Gastrocnemius medialis (tissue), 4 donors: ENCODE data around the gene GNGT2. TPM values are rescaled to one million over a fixed set of nuclear protein-coding genes. Genes with fewer than 3 reads are reported as not detected.

Experiments
- ATAC-seq, 2 donors: fragments of 150-250 bp; one replicate each; pipeline ENCODE4 v1.9.1; 2016
- DNase-seq, 2 donors: peaks; one replicate each; pipeline ENCODE4 v3.0.0-alpha.2; 2019
- H3K27ac ChIP-seq, 4 donors: fragments of 200-600 bp; sonication (generic); 1 replicate in 1 of 4; 2 replicates in 3 of 4; pipeline ENCODE4 v1.5.1; 2016 to 2018; ENCODE audit warnings: mild to moderate bottlenecking in 2 of 4, moderate library complexity in 1 of 4
- H3K27me3 ChIP-seq, 3 donors: fragments of 200-600 bp; sonication (generic) in 2 of 3; 1 replicate in 1 of 3; 2 replicates in 2 of 3; pipeline versions ENCODE4 v1.5.1 to v1.6.0; 2016 to 2019; ENCODE audit warnings: mild to moderate bottlenecking in 1 of 3, moderate library complexity in 1 of 3
- H3K36me3 ChIP-seq, 2 donors: fragments of 200-600 bp; sonication (generic) in 1 of 2; one replicate each; pipeline ENCODE4 v1.5.1; 2017 to 2018
- H3K4me1 ChIP-seq, 2 donors: fragments of 200-600 bp; sonication (generic) in 1 of 2; one replicate each; pipeline ENCODE4 v1.5.1; 2016 to 2017; ENCODE audit warnings: mild to moderate bottlenecking in 2 of 2
- H3K4me3 ChIP-seq, 4 donors: fragments of 200-600 bp; sonication (generic) in 3 of 4; 1 replicate in 1 of 4; 2 replicates in 3 of 4; pipeline ENCODE4 v1.5.1; 2016 to 2019; ENCODE audit warnings: mild to moderate bottlenecking in 2 of 4
- H3K9me3 ChIP-seq, 3 donors: fragments of 200-600 bp; sonication (generic) in 2 of 3; 1 replicate in 1 of 3; 2 replicates in 2 of 3; pipeline ENCODE4 v1.5.1; 2016 to 2019
- POLR2A ChIP-seq, 2 donors: fragments of 450-650 bp; IDR thresholded peaks; one replicate each; pipeline ENCODE4 v1.6.1; 2017; ENCODE audit warnings: antibody characterized with exemption in 2 of 2, mild to moderate bottlenecking in 2 of 2, moderate library complexity in 2 of 2
- in situ Hi-C, 4 donors: fragments of 200-750 bp; cut with MboI; loops; one replicate each; pipeline versions ENCODE4 v1.15.0 to v1.8.0; 2017; ENCODE audit warnings: low sequenced_read_pairs in 4 of 4
- intact Hi-C: fragments of 100-400 bp; cut with DNase I; formaldehyde crosslinking; loops from one replicate; pipeline ENCODE4 v1.15.1; 2023; ENCODE audit warnings: low total_unique reads
- total RNA-seq, 4 donors: library from RNA; depleted of rRNA; stranded (reverse); fragments of >200 nt; gene quantifications; one replicate each; pipeline versions ENCODE4 v1.1.0 to v1.2.3, GENCODE V29; 2016
- TF ChIP-seq, protein P1 (sequence below), 5 experiments: fragments of 450-650 bp in 3 of 5; fragments of 200-600 bp in 2 of 5; sonication (generic) in 2 of 5; IDR thresholded peaks in 4 of 5; conservative IDR thresholded peaks in 1 of 5; 1 replicate in 4 of 5; 2 replicates in 1 of 5; pipeline ENCODE4 v1.5.1; 2016 to 2019; ENCODE audit warnings: antibody characterized with exemption in 5 of 5, mild to moderate bottlenecking in 3 of 5, moderate library complexity in 3 of 5

Gene GNGT2
- total RNA-seq, 4 donors from 2014 or later: not detected

DNA sequence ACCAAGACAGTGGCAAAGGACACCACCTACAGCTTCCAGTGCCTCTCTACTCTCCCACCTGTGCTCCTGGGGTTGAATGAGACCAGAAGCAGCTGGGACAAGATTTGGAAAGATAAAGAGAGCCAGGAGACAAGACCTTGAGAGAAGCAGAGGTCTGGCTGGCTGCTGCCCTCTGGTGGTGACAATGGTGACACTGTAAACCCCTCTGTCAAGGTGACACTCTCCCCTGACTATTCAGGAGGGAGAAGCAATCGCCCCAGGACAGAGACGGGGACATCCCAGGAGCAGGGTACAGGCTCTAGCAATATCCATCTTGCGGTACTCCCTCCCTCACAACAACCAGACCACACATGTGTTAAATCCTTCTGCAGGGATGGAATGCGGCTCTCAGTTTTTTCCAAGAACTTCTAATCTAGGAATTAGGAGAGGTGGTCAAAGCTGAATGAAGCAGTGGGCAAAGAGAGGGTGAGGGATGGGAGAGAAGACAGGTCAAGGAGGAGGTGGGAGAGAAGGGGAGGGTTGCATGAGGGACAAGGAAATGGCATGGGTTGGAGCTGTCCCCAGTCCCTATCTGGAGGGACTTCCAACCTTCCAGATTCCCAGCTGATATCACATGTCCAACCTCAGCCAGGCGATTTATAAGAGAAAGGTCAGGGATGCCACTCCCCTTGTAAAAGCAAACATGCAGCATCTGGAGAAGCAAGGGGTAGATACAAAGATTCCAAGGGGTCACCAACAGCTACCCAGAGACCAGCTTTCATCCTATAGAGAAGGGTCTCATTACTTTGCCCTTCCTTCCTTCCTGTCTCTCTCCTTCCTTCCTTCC is 17.3 kb upstream of the GNGT2 start:
- intact Hi-C loops: loop anchor here (1.0 kb wide), 1 partner anchor 47 kb away; no protein-coding TSS in a partner anchor
- in situ Hi-C loops: loop anchor here in 1 of 4 donors (5.0 kb wide), 1 partner anchor 45 kb away; no protein-coding TSS in a partner anchor
- peaks cover 3 to 24% of the 10 kb centered on the region in 2 donors for H3K4me1 ChIP-seq

DNA sequence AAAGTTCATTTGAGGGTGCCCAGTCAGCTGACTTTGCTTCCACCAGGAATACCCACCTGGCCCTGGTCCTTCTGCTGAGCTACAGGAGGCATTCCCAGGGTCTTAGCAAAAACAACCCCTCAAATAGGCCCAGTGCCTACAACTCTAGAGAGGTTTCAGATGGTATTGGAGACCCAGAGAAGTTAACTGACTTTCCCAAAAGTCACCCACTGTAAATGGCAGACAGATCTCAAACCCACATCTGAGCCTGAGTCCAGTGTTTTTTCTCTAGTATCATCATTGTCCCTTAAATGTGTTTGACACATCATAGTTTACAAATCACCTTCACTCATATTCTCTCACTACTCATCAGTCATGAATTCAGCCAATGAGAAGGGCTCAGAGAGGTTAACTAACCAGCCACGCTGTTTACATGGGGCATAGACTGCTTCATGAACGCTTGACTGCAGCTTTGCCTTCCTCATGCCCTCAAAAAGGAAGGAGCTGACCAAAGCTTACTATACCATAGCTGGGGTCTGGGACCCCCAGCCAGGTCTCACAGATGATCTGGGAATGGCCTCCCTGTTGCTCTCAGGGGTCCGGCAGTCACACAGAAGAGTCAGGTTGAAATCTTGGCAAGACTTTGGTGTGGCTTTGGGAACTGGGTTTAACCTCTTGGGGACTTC is 16.5 kb upstream of the GNGT2 start:
- ATAC-seq (no peak), DNase-seq (no peak)
- in situ Hi-C loops: loop anchor here in 1 of 4 donors (5.0 kb wide), 1 partner anchor 45 kb away; no protein-coding TSS in a partner anchor
- Histone ChIP-seq H3K27ac (no peak overlapping the region), H3K4me3 (no peak overlapping the region), H3K9me3 (no peaks in the 10 kb centered on the region), H3K27me3 (peaks cover 14 to 19% (median 19%) of the 10 kb centered on the region in 3 donors), H3K36me3 (no peaks in the 10 kb centered on the region), H3K4me1 (peaks cover 3 to 24% of the 10 kb centered on the region in 2 donors)
- intact Hi-C loops: loop anchor here (1.0 kb wide), 1 partner anchor 47 kb away; no protein-coding TSS in a partner anchor
- TF ChIP-seq POLR2A (IDR thresholded peaks at IDR 0.05): no peak
- TF ChIP-seq, protein P1, sequence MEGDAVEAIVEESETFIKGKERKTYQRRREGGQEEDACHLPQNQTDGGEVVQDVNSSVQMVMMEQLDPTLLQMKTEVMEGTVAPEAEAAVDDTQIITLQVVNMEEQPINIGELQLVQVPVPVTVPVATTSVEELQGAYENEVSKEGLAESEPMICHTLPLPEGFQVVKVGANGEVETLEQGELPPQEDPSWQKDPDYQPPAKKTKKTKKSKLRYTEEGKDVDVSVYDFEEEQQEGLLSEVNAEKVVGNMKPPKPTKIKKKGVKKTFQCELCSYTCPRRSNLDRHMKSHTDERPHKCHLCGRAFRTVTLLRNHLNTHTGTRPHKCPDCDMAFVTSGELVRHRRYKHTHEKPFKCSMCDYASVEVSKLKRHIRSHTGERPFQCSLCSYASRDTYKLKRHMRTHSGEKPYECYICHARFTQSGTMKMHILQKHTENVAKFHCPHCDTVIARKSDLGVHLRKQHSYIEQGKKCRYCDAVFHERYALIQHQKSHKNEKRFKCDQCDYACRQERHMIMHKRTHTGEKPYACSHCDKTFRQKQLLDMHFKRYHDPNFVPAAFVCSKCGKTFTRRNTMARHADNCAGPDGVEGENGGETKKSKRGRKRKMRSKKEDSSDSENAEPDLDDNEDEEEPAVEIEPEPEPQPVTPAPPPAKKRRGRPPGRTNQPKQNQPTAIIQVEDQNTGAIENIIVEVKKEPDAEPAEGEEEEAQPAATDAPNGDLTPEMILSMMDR (IDR thresholded peaks at IDR 0.05 in 4 of 5, conservative IDR thresholded peaks at IDR 0.05 in 1 of 5): no peak

More for the DNA sequence above, 17.3 kb upstream of the GNGT2 start:
- ATAC-seq (peak; percentile 68 to 69), DNase-seq (peak; percentile 36 to 64)
- Histone ChIP-seq H3K36me3 (no peaks in the 10 kb centered on the region), H3K27me3 (peaks cover 14 to 19% (median 19%) of the 10 kb centered on the region in 3 donors), H3K27ac (no peak overlapping the region), H3K9me3 (no peaks in the 10 kb centered on the region), H3K4me3 (no peak overlapping the region)
- TF ChIP-seq, protein P1 (IDR thresholded peaks at IDR 0.05 in 4 of 5, conservative IDR thresholded peaks at IDR 0.05 in 1 of 5): peak; percentile 65 to 87 (median 84)
- no peak for TF ChIP-seq POLR2A (IDR thresholded peaks at IDR 0.05)

DNA sequence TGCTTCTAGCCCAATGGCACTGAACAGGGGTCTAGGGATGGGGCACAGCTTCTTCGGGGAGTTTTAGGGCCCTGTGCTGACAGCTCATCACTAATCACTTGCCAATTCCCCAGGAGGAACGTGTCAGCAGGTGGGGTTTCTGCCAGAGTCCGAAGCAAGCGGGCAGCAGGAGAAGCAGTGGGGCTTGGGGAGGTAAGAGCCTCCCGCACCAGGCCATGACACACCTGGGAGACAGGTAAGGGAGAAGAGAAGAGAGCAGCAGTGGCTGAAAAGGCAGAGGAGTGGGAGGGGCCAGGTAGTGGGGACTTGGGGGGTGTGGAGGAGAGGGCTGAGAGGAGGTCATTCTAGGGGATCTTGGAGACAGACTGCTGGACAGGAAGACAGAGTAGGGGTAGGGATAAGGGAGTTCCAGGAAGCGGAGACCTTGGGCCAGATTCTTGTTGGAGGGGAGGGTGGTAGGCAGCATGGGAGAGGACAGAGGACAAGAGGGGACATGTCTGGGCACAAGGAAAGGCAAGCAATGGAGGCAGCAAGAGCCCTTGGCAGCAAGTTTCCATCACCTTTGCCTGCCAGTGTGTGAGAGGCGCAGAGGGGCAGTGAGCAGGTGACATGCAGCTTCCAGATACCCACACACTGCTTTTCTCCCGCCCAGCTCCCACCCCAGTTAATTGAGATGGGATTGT is 15.3 kb upstream of the GNGT2 start:
- peaks cover 3 to 24% of the 10 kb centered on the region in 2 donors for H3K4me1 ChIP-seq
- no peak for ATAC-seq
- intact Hi-C loops: no loop called here

DNA sequence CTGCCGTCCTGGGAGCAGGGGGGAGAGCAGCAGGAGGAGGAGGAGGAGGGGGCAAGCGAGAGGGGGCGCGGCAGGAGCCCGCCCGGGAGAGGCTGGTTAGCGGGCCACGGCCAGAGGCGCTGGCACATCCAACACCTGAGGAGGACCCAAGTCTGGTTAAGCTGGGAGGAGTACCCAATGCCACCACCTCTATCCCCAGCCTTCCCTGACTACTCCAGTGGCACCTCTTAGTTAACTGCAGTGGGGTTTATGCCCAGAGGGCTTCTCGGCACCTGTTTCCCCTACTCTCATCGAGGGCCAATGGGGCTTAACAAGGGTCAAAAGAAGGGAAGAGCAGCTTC is 14.6 kb upstream of the GNGT2 start:
- no peak for ATAC-seq
- Histone ChIP-seq H3K27me3 (peaks cover 14 to 24% (median 24%) of the 10 kb centered on the region in 3 donors), H3K9me3 (no peaks in the 10 kb centered on the region), H3K27ac (no peak overlapping the region), H3K4me1 (peaks cover 3 to 20% of the 10 kb centered on the region in 2 donors), H3K4me3 (no peak overlapping the region), H3K36me3 (no peaks in the 10 kb centered on the region)
- intact Hi-C loops (no loop called here), in situ Hi-C loops (loop anchor here in 1 of 4 donors (5.0 kb wide), 1 partner anchor 43 kb away; no protein-coding TSS in a partner anchor)
- TF ChIP-seq, protein P1 (IDR thresholded peaks at IDR 0.05 in 4 of 5, conservative IDR thresholded peaks at IDR 0.05 in 1 of 5): no peak
- TF ChIP-seq POLR2A (IDR thresholded peaks at IDR 0.05): no peak
- DNase-seq: no peak

More for the DNA sequence above, 15.3 kb upstream of the GNGT2 start:
- peaks cover 14 to 19% (median 19%) of the 10 kb centered on the region in 3 donors for H3K27me3 ChIP-seq
- in situ Hi-C loops: loop anchor here in 1 of 4 donors (5.0 kb wide), 1 partner anchor 43 kb away; no protein-coding TSS in a partner anchor
- H3K9me3 ChIP-seq: no peaks in the 10 kb centered on the region
- TF ChIP-seq, protein P1 (IDR thresholded peaks at IDR 0.05 in 4 of 5, conservative IDR thresholded peaks at IDR 0.05 in 1 of 5): no peak
- TF ChIP-seq POLR2A (IDR thresholded peaks at IDR 0.05): no peak
- no peaks in the 10 kb centered on the region for H3K36me3 ChIP-seq
- DNase-seq: no peak
- H3K27ac ChIP-seq: no peak overlapping the region
- no peak overlapping the region for H3K4me3 ChIP-seq
